Measurements from ENCODE around the gene ARPP21.
"Not testable (repeated sequence)": the region's sequence is repeated elsewhere in the genome, so short reads cannot be mapped to it uniquely, and the experiment has no call there.

Gene ARPP21

GRCh38 chr3:35639254-35640186 lies at the start of gene ARPP21:
Gene ARPP21, plus strand, starts transcription at chr3:35639525. Its CDS starts 42,227 bp downstream, at chr3:35681752.
- peak in 1 of 2 experiments; percentile 0 for DNase-seq (ENCODE audit: low read depth in 2 of 2)

GRCh38 chr3:35592589-35593295 lies 46.6 kb upstream of the ARPP21 start:
- DNase-seq (ENCODE audit: low read depth in 2 of 2) = no peak

GRCh38 chr3:35594739-35595138 lies 44.6 kb upstream of the ARPP21 start:
- DNase-seq (ENCODE audit: low read depth in 2 of 2) = no peak

GRCh38 chr3:35596335-35596995 lies 42.9 kb upstream of the ARPP21 start:
- DNase-seq (ENCODE audit: low read depth in 2 of 2) = no peak

- no peak for DNase-seq (ENCODE audit: low read depth in 2 of 2)
These were observed 41.8 kb upstream of the ARPP21 start for GRCh38 chr3:35597490-35597889.

GRCh38 chr3:35598804-35599203 lies 40.5 kb upstream of the ARPP21 start:
- no peak for DNase-seq (ENCODE audit: low read depth in 2 of 2)

DNA sequence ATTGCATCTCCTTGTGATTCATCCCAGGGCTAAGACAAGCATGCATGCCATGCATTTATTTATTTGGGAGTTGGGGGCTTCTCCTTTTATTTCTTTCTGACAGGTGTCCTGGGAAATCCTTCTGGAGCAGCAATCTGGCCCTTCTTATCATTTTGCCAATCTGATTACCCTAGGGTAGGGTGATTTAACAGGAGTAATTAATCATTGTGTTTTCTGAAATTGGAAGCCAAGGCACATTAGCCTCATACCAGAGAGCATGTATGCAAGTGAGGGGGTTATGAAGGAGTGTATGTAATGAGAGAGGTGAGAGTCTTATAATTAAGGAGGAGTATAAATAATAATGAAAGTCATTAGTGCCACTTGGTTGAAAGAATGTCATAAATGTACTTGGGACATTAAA lies 37.4 kb upstream of the ARPP21 start:
- DNase-seq (ENCODE audit: low read depth in 2 of 2) = no peak

DNA sequence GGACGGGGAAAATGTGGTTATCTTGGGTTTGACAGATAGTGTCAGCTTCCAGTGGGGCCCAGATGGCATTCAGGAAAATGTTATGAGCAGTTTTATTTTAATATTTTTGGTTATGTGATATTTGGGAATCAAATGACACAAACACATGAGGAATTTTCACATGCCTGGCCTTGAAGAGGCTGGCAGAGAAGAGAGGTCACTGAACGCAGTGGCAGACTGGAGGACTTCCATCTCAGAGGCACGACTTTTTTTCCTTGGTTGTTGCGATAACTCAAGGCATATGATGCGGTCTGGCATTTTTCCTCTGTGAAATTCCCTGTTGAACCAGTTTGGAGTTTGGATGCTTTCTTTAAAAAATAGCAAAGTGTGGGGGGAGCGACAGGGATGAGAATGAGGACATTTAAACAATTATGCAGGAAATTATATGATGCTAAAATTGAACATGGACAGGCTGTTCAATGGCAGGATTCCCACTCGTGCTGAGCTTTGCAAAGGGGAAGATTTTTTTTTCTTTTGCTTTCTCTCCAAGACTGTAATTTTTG lies 36.9 kb upstream of the ARPP21 start:
- no peak for DNase-seq (ENCODE audit: low read depth in 2 of 2)

GRCh38 chr3:35616346-35616745 lies 23.0 kb upstream of the ARPP21 start:
- DNase-seq (ENCODE audit: low read depth in 2 of 2) = no peak

- no peak for DNase-seq (ENCODE audit: low read depth in 2 of 2)
These were observed 22.0 kb upstream of the ARPP21 start for GRCh38 chr3:35617370-35617769.

DNA sequence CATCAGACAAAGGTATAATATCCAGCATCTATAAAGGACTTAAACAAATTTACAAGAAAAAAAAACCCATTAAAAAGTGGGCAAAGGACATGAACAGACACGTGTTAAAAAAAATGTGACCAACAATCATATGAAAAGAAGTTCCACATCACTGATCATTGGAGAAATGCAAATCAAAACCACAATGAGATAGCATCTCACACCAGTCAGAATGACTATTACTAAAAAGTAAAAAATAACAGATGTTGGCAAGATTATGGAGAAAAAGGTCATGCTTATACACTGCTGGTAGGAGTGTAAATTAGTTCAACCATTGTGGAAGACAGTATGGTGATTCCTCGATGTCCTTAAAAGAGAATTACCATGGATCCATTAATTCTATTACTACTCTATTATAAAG lies 19.1 kb upstream of the ARPP21 start:
- DNase-seq (ENCODE audit: low read depth in 2 of 2) = not testable (repeated sequence)

DNA sequence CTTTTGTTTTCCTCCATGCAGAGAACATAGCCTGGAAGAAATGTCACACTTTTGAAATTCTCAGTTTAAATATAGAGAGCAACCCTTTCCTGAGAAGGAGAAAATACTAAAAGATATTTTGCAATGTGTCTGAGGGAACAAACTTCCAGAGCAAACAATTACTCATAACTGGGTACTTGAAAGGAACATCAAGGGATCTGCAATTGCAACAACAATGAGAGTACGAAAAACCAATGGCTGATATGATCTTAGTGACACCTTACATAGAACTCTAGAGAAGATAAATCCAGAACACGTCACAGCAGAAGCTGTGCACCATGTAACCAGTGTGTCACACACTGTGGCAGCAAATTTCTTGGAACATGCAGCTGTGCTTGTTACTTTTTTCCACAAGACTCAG lies 14.6 kb upstream of the ARPP21 start:
- no peak for DNase-seq (ENCODE audit: low read depth in 2 of 2)

- DNase-seq (ENCODE audit: low read depth in 2 of 2) = no peak
These were observed 5.8 kb upstream of the ARPP21 start for GRCh38 chr3:35633332-35634124.

DNA sequence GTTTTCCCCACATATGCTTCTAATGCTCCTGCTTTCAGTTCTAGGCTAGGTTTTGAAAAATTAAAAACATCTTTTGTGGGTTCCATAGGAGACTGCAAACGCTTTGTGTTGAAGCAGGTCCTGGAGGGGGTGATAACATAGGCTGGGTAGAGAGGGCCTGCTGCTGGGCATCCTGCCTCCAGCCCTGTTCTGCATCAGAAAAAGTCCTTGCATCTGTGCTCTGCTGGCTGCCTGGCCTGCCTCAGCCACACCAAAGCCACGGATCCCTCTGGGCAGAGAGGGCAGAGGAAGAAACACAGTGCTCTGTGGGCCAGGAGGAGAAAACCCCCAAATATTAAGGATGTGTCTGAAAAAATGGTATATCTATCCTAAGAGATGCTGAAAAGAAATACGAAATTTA lies 3.9 kb upstream of the ARPP21 start:
- DNase-seq (ENCODE audit: low read depth in 2 of 2) = no peak

DNA sequence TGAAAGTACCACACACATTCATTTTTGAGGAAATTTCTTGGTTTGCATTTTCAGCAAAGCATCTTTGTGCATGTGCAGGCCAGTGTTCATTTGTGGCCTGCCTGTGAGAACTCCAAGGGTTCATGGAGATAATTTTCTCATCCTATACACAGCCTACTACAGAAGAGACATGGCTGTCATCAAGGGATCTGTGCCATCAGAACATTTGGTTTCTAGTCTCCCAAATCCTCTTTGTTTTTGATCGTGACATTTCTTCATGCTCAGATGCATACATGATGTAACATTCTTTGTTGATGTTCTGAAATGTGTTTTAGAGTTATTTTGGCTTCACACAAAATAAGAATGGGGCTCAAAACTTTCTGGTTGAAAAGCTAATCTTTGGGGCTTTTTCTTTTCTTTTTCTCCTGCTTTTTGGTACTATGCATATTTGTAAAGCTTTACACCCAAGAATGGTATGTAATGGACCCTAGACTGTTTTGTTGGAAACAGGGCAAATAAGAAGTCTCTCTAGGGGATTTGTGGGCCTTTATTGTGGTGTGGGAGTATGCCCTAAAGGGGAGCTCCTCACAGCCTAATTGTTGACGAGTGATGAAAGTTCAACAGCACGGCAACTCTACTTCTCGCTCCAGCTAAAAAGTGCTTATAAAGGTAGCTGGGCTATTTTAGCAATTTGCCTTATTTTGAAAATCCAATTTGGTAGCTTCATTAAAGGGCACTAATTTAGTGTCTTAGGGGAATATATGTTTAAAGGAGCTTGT lies 3.2 kb upstream of the ARPP21 start:
- no peak for DNase-seq (ENCODE audit: low read depth in 2 of 2)

GRCh38 chr3:35638251-35638979 lies 910 bp upstream of the ARPP21 start:
- DNase-seq (ENCODE audit: low read depth in 2 of 2) = no peak

GRCh38 chr3:35638980-35639253 lies 408 bp upstream of the ARPP21 start:
- no peak for DNase-seq (ENCODE audit: low read depth in 2 of 2)

- no peak for DNase-seq (ENCODE audit: low read depth in 2 of 2)
These were observed 1.2 kb downstream of the ARPP21 start for GRCh38 chr3:35640190-35641165.

DNA sequence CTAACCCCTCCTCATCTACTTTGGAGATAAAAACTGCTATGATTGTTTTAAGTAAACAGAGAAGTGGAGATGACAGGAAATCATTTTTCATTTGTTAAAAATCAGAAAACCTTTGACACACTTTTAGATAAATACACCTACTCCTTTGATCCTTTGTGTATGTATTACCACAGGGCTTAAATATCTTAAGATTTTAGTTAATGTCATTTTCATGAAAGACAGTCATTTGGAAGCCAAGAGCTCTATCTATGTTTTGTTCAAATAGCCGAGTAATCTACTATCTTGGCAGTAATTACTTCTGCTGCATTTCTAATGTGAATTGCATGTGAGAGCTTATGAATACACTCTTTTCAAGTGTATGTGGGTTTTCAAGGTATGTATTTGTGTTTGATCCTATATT lies 2.0 kb downstream of the ARPP21 start:
- DNase-seq (ENCODE audit: low read depth in 2 of 2) = no peak

Measured in stimulated activated CD4-positive, alpha-beta T cell treated with anti-CD3 and anti-CD28 coated beads, Interleukin-12 subunit alpha, Interleukin-12 subunit beta, amount 100 ng/mL, for 24 hours (primary cell).